Mononuclear cell (primary cell): Measurements from ENCODE around the gene CCZ1B. TPM values are rescaled to one million over a fixed set of nuclear protein-coding genes. Genes with fewer than 3 reads are reported as not detected.
"Not testable (repeated sequence)": the region's sequence is repeated elsewhere in the genome, so short reads cannot be mapped to it uniquely, and the experiment has no call there.

Experiments
- H3K27me3 ChIP-seq: 2 replicates; pipeline ENCODE4 v1.6.0; 2011; ENCODE audit warnings: low read length, control low read depth; ENCODE audit not compliant: insufficient read depth
- H3K4me1 ChIP-seq: 2 replicates; pipeline ENCODE4 v1.5.1; 2011; ENCODE audit warnings: mild to moderate bottlenecking, low read length, control low read depth; ENCODE audit not compliant: insufficient read depth
- H3K4me3 ChIP-seq: 2 replicates; pipeline ENCODE4 v1.5.1; 2011; ENCODE audit warnings: mild to moderate bottlenecking, low read length, moderate library complexity
- H3K9me3 ChIP-seq: 2 replicates; pipeline ENCODE4 v1.5.1; 2011; ENCODE audit warnings: low read depth, mild to moderate bottlenecking, control low read depth, low read length
- total RNA-seq: library from RNA; depleted of rRNA; stranded (reverse); fragments of >200 nt; gene quantifications from one replicate; pipeline ENCODE4 v1.2.3, GENCODE V29; 2012

CCZ1B gene
- total RNA-seq, 1 donor, result 74.5 TPM

- H3K4me1 ChIP-seq, H3K4me3 ChIP-seq, H3K27me3 ChIP-seq, H3K9me3 ChIP-seq: not testable (repeated sequence)
Measured at GRCh38 chr7:6800331-6800730, 25.7 kb downstream of the CCZ1B start.

- H3K4me3 ChIP-seq, H3K4me1 ChIP-seq, H3K27me3 ChIP-seq, H3K9me3 ChIP-seq: not testable (repeated sequence)
Measured at GRCh38 chr7:6799887-6800286, 26.2 kb downstream of the CCZ1B start.

GRCh38 chr7:6798047-6798446 lies 28.0 kb downstream of the CCZ1B start:
- H3K4me3 ChIP-seq, H3K9me3 ChIP-seq, H3K27me3 ChIP-seq, H3K4me1 ChIP-seq: not testable (repeated sequence)

- H3K4me3 ChIP-seq, H3K27me3 ChIP-seq, H3K9me3 ChIP-seq, H3K4me1 ChIP-seq: not testable (repeated sequence)
Measured at GRCh38 chr7:6797218-6797617, 28.9 kb downstream of the CCZ1B start.

- not testable (repeated sequence) for H3K9me3 ChIP-seq, H3K27me3 ChIP-seq, H3K4me1 ChIP-seq, H3K4me3 ChIP-seq
Measured at GRCh38 chr7:6794276-6794675, 31.8 kb downstream of the CCZ1B start.

- H3K4me1 ChIP-seq, H3K27me3 ChIP-seq, H3K9me3 ChIP-seq, H3K4me3 ChIP-seq: not testable (repeated sequence)
Measured at GRCh38 chr7:6792113-6792872, 33.8 kb downstream of the CCZ1B start.

- not testable (repeated sequence) for H3K9me3 ChIP-seq, H3K4me3 ChIP-seq, H3K27me3 ChIP-seq, H3K4me1 ChIP-seq
Measured at GRCh38 chr7:6789353-6789752, 36.7 kb downstream of the CCZ1B start.

GRCh38 chr7:6781581-6781980 lies 44.5 kb downstream of the CCZ1B start:
- not testable (repeated sequence) for H3K4me3 ChIP-seq, H3K4me1 ChIP-seq, H3K27me3 ChIP-seq, H3K9me3 ChIP-seq

- not testable (repeated sequence) for H3K27me3 ChIP-seq, H3K4me1 ChIP-seq, H3K4me3 ChIP-seq, H3K9me3 ChIP-seq
Measured at GRCh38 chr7:6761186-6761585, 64.9 kb downstream of the CCZ1B start.

GRCh38 chr7:6753964-6754363 lies 72.1 kb downstream of the CCZ1B start, which contains the start of gene RSPH10B2:
RSPH10B2 (plus strand) TSS chr7:6754103; CDS start chr7:6757678, 3,575 bp downstream.
- H3K9me3 ChIP-seq, H3K4me1 ChIP-seq: not testable (repeated sequence)

GRCh38 chr7:6750173-6750572 lies 75.9 kb downstream of the CCZ1B start:
- H3K9me3 ChIP-seq, H3K4me1 ChIP-seq, H3K4me3 ChIP-seq, H3K27me3 ChIP-seq: not testable (repeated sequence)

More at GRCh38 chr7:6753964-6754363, 72.1 kb downstream of the CCZ1B start, which contains the start of gene RSPH10B2:
- not testable (repeated sequence) for H3K4me3 ChIP-seq, H3K27me3 ChIP-seq

- H3K27me3 ChIP-seq, H3K9me3 ChIP-seq, H3K4me3 ChIP-seq, H3K4me1 ChIP-seq: not testable (repeated sequence)
Measured at GRCh38 chr7:6749335-6749734, 76.7 kb downstream of the CCZ1B start.

Other genes with a start within 250 kb of the CCZ1B start
- 24.1 TPM for gene ZDHHC4, start 248.8 kb downstream of the CCZ1B start, total RNA-seq
- 22.2 TPM for gene INTS15, start 236.3 kb downstream of the CCZ1B start, total RNA-seq
- gene ZNF853, start 210.7 kb downstream of the CCZ1B start, total RNA-seq, result 3.8 TPM
- gene ZNF316, start 189.0 kb downstream of the CCZ1B start, total RNA-seq, result 23.3 TPM
- gene ZNF12, start 119.3 kb downstream of the CCZ1B start, total RNA-seq, result 17.0 TPM
- 0.21 TPM for gene RSPH10B2, start 72.2 kb downstream of the CCZ1B start, total RNA-seq